Suppressor macrophage (primary cell): ENCODE measurements around the gene STK39.

Experiments used
- DNase-seq, 4 experiments: peaks; one replicate each; pipeline ENCODE4 v3.0.0-alpha.2; 2020 to 2022

The STK39 gene

DNA sequence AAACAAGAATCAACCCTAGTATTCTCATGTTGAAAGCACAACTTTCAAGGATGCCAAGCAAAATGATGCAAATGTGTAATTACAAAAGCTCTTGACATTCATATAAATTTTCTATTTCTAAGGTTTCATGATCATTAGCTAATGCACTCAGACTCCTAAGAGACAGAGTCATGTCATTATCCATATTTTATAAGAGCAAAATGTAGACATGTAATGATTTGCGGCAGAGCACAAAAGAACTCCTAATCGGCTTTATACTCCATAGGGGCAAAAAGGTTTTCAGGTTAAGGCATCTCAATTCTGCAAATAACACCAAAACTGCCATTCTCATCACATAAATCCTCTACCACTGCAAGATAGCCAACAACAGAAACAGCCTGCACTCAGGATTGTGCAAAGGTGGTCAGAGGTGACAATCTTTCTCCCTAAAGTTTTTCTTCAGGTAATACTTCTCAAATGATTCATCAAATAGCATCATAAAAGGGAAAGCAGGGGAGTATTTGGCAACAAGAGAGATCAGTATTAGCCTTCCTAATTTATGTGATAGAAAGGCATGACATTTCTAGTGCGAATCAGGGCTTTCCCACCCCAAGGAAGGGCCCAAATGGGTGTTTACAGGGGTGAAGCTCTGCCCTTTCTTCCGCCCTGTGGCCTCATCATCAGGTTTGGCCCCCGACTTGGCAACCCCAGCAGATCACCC, 64.7 kb downstream of the STK39 start:
- no peak for DNase-seq

GRCh38 chr2:168181825-168182224, 65.6 kb downstream of the STK39 start:
- DNase-seq = no peak

GRCh38 chr2:168180914-168181313, 66.5 kb downstream of the STK39 start:
- DNase-seq = no peak

GRCh38 chr2:168180483-168180882, 66.9 kb downstream of the STK39 start:
- no peak for DNase-seq

DNA sequence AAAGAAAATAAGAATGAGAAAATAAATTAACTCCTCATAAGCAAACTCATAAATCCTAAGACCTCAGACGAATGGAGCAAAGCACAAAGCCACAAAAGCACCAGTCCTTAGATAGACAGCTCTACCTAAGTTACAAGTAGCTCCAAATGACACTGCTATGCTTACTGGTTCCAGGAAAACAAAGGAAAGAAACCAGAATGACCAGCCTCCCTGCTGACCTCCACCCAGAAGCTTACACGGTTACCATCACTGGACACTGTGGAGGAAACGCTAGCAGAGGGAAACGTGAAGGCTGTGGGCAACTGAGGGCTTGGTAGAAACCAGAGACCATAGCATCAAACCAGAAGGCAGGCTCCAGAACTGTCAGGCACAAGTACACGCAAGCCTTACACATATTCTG, 67.8 kb downstream of the STK39 start:
- no peak for DNase-seq

- peak; percentile 38 to 78 (median 58) for DNase-seq
Measured at GRCh38 chr2:168178520-168179324, 68.7 kb downstream of the STK39 start.

DNA sequence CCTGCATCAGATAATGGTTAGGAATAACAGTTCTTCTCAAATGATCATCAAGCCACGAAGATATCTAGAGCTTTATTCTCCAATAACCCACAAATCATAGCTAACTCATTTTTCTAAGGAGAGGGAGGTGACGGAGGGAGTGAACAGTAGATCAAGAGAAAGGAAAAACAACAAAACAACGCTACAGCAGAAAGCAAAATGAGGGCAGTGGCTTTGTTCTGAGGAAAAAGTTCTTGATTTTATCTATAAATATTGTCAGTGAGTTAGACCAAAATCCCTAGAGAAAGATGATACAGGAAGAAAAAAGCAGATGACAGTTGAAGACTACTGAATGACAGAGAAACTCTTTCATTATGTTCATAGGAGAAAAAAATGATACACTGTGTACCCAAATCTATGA, 71.0 kb downstream of the STK39 start:
- DNase-seq = no peak

- DNase-seq = no peak
Measured at GRCh38 chr2:168175469-168175868, 71.9 kb downstream of the STK39 start.

DNA sequence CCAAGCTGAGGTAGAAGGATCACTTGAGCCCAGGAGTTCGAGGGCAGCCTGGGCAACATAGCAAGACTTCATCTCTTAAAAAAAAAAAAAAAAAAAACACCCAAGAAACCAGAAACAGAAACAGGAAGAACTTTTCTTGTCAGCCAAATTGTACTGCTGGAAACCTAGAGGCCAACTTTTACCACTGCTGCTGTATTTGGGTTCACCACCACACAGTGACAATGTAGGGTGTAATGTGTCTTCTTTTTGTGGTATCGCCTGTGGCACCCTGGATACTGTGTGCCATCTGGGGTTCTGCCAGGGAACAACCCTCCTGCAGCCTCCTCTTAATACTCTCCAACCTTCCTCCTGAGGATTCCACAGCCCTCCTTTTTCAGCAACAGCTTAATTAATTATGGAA, 72.6 kb downstream of the STK39 start:
- peak; percentile 28 to 73 (median 54) for DNase-seq

- DNase-seq = no peak
Measured at GRCh38 chr2:168172071-168172470, 75.3 kb downstream of the STK39 start.

- DNase-seq = peak in 3 of 4 experiments; percentile 34 to 53 (median 43)
Measured at GRCh38 chr2:168171059-168171762, 76.2 kb downstream of the STK39 start.

DNA sequence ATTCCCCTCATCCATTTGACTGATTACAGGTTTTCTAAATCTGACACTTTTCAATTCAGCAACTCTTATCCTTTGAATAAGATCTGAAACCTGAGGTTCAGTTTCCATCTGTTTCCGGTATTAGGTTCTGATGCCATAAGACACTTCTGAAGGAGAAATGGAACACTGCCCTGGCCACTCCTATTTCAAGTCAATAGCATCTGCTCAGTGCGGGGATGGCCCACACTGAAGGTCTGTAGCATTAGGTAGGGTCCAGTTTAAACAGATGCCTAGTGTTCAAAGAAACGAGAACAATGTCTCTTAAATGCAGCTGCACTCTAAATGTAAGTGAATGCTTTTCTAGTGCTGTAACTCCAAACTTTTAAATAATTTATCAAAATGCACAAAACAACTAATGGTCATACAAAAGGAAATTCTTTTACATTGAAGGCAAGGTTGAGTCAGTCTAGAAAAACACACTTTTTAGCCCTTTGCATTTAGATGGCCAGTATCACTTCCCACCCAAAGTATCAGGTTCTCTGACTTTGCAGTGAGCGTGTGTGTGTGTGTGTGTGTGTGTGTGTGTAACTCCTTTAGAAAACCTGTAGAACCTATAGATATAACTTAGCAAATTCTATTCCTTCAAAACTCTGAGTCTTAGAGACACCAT, 78.2 kb downstream of the STK39 start:
- DNase-seq = no peak

GRCh38 chr2:168167511-168168263, 79.7 kb downstream of the STK39 start:
- DNase-seq = no peak

DNA sequence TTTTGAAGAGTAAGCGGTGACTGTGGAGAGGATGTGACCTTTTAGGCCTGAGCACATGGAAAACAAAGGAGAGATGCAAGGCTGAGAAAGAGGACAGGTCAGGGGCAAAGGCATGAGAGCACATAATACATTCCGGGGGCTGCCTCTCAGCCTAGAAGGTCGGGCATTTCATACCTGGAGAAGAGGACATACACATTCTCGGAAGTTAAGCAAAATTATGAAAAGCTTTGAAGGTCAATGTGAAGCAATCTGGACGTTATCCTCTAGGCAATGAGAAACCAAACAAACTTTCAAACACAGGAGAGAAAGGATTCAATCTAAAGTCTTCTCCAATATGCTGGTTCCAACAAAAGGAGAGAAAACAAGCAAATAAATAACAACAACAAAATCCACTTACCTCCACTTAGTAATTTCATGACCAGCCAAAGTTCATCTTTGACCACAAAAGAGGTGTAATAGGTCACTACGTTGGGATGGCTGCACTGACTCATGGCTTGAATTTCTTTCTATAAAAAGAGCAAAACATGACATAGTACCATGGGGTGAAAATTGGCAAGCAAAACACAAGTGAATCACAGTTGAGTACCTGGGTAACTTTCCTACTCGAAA, 80.4 kb downstream of the STK39 start:
- peak in 1 of 4 experiments; percentile 34 for DNase-seq

- peak in 2 of 4 experiments; percentile 47 to 52 for DNase-seq
Measured at GRCh38 chr2:168165985-168166901, 81.2 kb downstream of the STK39 start.

- DNase-seq = peak; percentile 55 to 78 (median 70)
Measured at GRCh38 chr2:168165397-168165796, 82.0 kb downstream of the STK39 start.

GRCh38 chr2:168160897-168161296, 86.5 kb downstream of the STK39 start:
- no peak for DNase-seq

DNA sequence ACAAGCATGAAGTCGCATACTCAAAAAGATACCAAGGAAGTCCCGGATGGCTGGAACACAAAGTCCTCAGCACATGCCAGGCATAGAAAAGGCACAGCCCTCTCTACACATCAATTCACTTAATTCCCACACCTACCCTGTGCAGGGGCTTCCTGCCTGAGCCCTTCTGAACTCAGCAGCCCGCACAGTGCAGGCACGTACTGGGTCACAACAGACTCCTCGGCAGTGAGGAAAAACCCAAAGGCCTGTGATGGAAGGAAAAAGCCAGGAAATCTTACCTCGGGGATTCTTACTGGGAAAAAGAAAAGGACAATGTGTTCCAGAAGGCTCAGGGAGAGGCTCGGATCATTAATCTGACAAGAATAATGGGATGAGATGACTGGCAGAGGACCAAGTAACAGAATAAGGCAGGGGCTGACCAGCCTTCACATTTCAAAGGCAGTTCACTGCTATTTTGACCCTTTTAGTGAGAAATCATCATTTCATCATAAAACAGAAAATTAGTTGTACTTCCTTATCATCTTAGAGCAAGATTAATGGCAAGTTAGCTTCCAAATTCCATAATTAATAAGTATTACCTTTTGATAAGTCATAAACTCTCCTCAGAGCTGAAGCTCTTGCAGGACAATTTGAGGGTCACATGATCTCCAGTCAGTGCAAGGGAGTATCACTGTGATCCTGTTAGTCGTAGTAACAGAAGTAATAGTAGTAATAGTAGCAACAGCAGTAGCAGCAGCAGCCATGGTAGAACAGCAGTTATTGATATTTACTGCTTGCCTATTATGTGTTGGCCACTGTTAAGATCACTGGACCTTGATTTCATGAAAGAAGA, 87.4 kb downstream of the STK39 start:
- no peak for DNase-seq

DNA sequence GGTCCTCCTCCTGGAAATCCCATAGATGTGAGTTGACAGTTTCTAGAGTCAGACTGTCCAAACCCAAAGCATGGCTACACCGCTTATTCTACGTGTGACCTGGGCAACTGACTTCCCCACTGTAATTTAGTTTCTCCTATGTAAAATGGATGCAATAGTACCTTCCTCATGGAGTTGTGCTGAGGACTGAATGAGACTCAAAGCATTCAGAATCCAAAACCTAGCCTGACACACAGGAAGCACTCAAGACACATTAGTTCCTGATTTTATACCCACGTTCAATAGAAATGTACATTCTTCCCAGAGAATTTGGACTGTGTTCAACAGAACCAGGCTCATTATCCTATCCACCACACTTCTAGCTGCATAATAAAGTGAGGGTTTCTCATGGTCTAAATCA, 88.8 kb downstream of the STK39 start:
- peak; percentile 20 to 54 (median 40) for DNase-seq

DNA sequence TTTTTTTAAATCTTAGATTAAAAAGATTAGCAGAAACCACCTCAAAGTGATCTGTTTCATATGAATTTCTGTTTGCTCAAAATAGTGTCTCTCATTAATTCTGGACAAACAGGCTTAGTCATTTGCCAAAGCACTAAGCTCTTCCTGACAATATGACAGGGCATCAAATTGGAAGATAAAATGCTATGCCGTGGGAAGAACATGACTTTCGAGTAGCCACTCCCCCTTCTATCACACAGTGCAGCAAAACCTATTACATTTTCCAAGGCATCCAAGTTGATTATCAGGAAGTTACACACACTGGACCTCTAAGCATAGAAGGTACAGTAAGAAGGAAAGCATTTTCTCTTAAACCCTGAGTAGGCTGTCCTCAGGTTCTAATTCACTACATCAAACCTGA, 89.5 kb downstream of the STK39 start:
- no peak for DNase-seq
